Measurements from ENCODE around the gene GRID1.

GRCh38 chr10:85778074-85778473, 588.5 kb downstream of the GRID1 start:
- TF ChIP-seq GATA2 (IDR thresholded peaks at IDR 0.05; ENCODE audit: low read depth, low read length) (no peak), GATA3 (IDR thresholded peaks at IDR 0.05; ENCODE audit: low read depth, low read length) (no peak)

Measured in SH-SY5Y (cell line).